Activated CD4-positive, CD25-positive, alpha-beta regulatory T cell treated with anti-CD3 and anti-CD28 coated beads, Interleukin-2, amount 50 U/mL, for 72 hours (primary cell): ENCODE measurements around the gene DAB2IP.

Experiments used
- DNase-seq: peaks from one replicate; pipeline ENCODE4 v3.0.0; 2021

The DAB2IP gene

DNA sequence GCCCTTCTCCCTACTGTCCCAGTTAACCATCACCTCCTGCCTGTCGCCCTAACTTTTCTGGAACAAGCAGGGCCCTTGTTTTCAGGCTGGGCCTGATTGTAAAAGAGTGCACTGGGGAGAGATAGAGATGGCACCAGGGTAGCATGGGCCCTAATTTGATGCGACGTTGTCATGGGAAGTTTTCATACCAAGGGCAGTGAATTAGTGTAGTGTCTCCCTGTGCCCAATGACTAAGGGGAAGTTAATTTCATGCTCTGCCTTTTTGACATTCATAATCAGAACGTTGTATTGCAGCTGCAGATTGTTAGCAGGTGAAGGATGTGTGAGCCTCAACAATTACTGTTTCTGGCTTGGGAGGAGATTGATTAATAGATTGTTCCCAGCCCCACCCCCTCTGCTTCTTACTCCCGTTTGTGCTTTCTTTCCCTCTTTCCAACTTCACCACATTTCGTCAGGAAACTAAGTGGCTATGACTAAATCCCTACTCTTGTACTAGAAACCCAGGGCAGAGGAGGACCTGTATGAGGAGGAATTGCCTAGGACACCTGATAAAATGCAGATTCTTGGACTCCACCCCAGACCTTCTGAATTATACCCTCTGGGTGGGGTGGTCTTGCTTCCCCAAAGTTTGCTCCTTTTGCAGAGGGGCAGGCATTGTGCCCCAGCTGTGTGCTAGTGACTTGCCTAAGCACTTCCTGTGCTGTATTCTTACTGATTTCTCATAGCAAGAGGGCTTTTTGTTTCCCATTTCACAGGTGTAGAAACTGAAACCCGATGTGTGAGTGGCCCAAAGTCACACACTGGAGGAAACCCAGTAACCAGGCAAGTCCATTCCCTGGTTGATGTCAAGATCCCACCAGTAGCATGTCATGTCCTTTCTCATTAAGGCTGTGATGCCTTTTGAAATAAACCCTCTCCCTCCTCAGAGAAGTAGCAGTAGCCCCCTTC, 56.3 kb downstream of the DAB2IP start:
- DNase-seq, result no peak

DNA sequence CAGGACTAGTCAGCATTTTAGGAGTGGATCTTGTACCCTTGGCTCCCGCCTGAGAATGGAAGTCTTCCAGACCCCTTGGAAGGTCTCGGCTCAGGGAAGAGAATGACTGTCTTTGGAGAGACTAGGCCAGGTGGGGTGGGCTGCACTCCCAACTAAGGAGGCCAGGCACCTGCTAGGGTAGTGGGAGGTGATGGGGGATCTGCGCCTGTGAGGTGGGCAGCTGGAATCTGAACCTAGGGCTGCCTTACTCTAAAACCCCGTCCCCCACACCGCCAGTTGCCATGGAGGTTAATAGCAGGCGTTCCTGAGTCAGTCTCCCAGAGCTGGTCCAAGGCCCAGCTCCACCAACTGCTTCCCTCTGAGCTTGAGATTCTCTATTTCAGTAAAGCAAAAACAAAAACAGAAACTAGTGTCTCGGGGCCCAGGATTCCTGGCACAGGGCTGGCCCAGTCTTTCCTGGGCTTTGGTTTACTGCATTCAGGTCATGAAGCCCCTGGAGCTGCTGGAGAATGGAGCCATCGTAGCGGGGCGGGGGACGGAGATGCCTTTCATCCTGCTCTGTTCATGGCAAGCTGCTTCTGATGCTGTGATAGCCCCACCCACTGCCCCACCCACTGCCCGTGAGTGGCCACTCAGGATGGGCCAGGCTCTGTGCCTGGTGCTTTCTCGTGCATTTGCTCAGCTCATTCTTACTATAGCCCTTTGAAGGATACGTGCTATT, 57.5 kb downstream of the DAB2IP start:
- no peak for DNase-seq

DNA sequence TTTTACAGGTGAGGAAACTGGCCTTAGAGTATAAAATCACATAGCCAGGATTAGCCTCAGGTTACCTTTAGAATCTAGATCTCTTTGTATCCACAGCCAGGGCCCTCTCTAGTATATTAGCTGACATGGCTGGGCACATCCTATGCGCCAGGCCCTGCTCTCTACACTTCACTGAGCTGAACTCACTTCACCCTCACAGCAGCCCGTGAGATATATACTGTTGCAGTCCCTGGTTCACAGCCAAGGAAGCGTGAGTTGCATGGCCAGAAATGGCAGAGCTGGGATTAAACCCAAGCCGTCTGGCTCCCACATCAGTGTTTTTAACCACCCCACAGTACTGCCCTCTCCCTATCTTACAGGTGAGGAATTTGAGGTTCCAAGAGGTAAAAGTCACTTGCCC, 58.4 kb downstream of the DAB2IP start:
- no peak for DNase-seq

DNA sequence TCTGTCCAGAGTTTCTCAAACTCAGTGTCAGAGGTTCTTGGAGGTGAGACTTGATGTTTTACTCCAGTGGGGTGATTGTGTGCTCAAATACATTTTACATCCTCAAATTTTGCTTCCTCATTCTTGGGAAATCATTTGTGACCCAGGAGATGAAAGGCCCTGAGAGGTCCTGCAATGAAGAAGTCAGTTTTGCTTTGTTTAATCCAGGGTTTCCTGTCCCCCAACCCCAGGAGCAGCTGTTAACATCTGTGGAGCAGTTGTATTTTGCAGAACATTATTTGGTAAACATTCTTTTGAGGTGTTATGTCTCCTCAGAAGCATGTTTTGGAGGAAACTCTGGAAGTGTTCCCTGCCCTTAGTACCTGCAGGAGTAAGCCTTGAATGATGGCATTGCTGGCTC, 59.8 kb downstream of the DAB2IP start:
- no peak for DNase-seq

DNA sequence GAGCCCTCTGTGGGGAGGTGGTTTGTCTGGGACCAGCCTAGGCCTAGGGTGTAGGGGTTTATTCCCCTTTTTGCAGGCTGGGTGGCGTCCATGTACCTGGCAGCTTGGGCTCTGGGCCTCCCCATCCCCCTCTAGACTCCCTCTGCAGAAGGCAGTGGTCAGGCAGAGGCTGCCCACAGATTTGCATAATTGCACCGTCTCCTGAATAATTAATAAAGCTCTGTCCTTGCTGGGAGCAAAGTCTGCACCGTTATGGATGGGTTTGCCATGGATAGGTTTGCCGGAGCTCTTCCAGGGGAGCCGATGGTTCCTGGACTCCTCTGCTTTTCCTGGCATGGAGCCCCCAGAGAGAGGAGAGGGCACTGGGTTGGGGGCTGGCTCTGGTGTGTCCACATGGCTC, 60.4 kb downstream of the DAB2IP start:
- no peak for DNase-seq

DNA sequence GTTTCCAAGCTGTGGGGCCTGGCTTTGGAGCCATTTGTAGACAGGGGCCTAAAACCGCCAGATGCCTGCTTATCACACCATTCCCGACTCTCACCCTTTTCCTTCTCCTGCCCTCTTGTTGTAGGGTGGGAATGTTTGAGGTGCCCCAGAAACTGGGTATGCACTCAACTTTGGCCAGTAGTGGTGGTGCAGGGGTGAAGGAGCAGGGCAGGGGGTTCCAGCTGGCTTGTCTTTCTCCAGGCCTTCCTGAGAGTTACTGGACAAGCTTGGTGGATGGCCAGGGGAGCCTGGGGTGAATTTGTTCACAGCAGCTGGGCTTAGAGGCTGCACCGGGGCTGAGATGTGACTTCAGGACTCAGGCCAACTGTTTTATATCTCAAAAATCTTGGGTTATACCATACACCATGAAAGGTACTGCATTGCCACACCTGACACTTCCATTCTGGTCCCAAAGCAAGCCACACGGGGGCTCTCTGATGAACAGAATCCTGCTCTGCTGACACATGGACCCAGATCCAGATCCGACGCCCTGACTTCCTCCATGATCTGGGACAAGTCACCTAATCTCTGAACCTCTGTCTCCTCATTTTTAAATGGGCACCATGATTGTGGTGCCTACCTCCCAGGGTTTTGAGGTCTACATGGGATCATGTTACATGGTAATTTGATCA, 62.1 kb downstream of the DAB2IP start:
- no peak for DNase-seq

DNA sequence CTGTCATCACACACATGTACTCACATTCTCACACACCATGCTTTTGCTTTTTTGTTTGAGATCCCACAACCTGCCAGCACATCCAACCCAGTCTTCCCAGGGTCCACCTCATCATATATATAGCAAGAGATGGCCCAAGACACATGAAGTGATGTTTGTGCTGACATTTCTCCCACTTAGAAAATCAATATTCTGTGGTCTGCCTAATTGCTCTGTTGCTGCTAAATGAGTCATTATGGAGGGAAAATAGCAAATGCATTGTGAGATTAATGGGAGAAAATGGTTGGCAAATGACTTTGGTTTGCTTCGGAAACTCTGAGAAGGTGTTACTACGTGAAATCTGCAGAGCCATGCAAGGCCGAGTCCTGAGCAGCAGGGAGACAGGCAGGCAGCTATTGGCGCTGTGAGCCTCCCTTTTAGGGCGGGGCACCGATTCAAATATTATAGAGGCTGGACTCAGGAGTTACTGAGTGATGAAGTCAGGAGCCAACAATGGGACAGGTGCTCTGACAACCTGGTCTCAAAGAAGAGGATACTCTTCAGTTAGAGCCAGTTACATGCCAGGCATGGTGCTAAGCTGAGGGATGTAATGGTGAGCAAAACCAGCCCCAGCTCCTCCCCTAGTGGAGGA, 62.8 kb downstream of the DAB2IP start:
- DNase-seq, result no peak

DNA sequence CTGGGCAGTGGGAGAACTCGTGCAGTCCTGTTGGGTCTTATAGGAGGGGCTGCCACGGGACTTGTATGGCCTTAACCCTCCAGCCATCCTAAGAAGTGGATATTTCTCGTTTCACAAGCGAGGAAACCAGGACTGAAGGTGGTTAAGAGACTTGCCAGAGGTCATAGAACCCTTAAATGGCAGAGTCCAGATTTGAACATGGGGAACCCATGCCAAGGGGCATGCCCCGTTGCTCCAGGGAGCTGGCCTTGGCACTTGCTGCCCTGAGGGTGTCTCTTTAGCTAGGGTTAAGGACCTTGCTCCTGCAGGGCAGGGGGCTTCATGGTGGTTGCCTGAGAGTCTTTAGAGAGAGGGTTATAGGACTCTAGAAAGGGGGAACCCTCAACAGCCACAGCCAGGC, 63.4 kb downstream of the DAB2IP start:
- DNase-seq, result no peak

DNA sequence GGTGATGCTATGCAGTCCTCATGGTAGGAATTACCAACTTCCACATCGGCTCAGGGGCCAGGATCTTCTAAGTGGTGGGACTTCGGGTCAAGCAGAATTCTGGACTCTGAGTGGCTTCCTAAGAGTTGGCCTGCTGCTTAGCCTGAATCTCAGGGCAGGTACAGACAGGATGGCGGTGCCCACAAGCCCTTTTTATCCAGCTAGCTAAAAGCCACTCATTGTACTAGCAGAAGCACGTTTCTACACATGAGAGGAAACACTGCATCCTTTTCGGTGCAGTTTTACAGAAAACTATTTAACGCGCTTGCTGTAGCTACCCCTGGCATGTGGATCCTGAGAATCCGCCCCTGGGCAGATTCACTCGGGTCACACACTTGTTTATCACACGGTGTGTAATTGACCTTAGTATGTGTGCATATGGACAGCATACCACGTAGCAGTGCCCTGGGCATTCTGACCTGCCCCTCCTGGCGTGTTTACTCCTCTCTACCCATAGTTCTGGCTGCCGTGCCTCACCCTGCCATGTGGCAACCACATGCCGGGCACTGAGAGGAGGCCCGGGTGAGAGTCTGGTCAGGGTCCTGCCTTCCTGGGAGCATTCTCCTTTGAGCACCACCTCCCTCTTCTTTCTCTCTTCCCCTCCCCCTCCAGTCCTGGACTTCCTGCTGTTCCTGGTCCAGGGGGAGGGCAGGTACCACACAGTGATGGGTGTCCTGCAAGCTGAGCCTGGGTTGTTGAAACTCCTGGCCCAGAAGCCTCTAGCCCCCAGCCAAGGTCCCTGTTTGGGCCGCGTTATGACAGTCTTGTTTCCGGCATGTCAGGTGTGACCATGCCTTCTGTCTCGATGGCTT, 65.9 kb downstream of the DAB2IP start:
- no peak for DNase-seq

DNA sequence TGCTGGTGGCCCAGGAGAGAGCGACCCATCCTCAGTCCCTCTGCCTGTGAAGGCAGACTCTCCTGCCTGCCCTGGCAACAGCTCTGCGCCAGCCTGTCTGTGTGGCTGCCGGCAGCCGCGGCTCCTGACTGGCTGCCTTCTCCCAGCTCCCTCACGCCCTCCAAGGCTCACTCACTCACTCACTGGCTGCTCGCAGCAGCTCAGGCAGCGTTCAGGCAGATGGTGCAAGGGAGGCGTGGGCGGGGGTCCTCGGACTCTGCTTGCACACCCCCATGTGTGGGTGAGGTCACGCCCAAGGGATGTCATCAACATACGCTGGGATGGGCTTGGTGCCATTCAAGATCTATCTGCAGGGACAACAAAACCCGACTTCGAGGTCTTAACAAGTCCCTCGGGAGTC, 66.7 kb downstream of the DAB2IP start:
- no peak for DNase-seq

DNA sequence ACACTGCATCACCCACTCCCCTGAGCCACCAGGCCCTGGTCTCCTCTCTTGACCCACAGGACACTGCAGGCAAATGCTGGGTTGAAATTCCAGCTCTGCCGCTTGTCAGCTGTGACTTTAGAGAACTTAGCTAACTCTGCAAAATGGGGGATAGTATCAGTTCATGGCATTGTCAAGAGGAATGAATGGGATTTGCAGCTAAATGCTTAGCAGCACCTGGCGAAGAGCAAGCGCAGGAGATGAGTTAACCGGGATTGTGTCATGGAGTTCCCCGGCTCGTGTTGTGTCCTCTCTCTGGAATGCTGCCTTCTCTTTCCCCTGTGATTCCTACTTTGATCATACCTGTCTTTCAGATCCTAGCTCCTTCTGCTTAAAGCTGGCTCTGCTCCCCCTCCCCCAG, 67.1 kb downstream of the DAB2IP start:
- DNase-seq, result no peak

DNA sequence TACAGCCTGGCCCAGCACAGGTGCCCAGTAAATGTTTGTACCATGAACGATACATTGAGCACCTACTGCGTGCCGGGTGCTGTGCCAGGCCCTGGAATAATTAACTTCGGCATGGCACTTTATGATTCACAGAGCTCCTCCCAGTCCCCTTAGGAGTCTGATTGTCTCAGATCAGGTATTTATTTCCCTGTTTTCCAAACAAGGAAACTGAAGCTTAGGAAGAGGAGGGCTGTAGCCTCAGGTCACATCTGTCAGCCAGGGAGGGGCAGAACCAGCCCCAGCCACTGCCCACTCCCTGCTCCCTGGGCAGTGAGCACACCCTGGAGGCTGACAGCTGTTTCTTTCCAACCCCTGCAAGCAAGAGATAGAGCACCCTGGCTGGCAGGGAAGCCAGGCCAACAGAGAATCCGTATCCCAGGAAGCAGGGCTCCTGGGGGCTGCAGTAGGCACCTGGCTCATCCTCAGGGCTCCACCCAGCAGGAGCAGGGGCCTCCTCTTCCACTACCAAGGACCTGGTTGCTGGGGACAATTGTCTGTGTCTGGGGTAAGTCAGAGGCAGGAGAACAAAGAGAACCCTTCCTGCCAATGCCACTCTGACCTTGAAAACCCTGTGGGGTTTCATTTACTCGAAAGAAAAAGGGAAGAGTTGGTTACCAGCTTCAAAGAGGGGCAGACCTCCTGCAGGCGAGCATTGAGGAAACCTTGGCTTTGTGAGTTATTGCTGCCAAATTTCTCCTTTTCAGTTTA, 69.0 kb downstream of the DAB2IP start:
- DNase-seq, result no peak

DNA sequence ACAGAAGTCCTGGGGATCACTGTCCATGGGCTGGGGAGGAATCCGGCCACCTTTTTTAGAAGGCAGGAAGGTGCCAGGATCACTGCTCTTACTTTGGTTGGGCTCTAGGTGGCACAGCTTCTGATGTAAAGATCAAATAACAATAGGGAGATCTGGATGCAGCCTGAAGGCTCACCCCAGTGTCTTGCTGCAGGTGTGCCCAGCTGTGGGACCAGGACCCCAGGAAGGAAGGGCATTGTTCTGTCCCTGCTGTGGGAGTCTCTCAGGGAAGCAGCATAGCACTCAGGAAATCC, 69.6 kb downstream of the DAB2IP start:
- no peak for DNase-seq

DNA sequence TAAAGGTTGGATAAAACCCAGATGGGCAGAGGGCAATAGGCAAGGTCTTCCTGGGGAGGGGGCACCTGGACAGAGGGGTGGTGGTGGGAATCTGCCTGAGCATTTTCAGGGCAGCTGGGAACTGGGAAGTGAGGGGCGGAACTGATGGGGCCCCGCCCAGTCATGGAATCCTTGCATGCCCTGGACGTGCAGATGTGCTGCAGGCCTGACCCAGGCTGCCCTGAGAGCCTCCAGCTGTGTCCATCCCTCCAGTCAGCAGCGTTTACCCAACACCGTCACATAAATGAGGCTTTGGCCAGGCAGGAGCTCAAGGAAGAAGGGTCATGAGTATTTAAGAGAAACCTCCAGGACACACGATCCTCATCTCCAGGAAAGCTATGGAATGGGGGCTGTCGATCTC, 70.3 kb downstream of the DAB2IP start:
- DNase-seq, result no peak

DNA sequence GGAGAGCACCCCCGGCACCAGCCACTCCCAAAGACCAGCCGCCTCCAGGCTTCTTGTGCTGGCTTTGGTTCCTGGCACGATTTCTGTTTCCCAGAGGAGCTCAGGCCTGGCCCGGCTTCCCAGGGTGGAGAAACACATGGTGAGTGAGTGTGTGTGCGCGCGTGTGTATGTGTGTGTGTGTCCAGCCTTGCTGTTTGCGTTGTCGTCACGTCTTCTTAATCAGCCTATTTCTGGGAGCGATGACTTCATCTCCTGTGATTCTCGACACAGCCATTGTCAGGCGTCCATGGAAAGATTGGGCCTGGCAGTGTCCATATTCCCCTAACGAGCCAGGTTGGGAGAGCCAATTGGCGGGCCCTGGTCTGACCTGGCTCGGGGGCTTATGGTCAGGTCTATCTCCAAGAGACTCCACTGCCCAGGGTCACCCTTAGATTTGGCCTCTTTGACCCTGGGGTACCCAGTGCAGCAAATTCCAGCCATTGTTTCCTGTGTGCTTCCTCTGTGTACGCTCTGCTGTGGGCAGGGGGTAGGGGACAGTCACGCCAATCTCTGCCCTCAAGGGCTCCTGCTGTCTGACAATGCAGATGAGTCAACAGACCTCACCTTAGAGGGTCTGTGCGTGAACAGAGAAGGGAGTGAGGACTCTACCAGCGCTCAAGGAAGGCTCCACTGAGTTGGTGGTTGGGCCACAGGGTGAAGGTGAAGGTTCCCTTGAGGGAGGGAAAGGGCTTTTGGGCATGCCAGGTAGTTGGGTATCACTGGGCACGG, 73.8 kb downstream of the DAB2IP start:
- DNase-seq, result no peak

DNA sequence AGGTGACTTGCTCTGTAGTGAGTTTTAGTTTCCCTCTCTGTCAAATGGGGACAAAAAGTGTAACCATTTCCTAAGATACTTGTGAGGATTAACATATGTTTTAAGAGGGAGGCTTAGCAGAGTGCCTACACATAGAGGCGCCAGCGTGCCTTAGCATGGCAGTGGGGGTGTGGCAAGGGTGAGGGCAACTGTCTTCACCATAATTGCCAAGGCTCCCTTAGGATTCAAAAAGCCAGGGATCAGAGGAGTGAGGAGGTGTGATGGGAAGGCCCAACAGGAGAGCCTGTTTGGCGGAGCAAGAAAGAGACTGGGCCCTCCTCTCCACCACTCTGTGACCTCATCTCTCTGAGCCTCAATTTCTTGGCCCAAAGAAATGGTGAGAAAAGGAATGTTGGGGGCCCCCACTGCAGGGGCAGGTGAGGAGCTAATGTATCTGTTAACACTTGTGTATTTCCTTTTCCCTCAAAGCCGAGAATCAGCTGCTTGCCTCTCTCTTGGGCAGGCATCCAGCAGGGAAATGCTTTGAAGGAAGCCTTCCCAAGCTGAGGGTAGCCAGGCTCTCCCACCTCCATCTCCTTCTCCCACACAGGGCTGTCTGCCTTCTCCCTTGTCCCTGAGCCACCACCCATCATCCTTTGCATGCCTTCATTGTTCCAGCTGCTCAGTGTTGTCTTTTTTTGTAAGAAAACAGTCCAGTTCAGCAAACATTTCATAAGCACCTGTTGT, 76.0 kb downstream of the DAB2IP start:
- no peak for DNase-seq

DNA sequence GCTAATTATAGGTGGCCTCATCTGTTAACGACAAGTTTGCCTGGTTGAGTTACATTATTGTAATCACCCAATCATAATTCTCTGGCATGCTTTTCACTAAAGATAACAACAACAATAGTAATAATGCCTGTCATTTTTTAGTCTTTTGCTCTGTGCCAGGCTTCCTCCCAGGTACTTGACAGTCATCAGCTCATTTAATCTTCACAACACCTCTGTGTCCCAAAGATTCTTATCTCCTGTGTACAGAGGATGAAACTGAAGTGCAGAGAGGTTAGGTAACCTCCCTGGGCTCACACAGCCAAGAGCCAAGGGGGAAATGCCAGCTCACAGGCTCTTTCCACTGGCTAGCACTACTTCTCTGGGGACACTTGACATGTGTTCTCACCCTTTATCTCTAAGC, 77.5 kb downstream of the DAB2IP start:
- no peak for DNase-seq

DNA sequence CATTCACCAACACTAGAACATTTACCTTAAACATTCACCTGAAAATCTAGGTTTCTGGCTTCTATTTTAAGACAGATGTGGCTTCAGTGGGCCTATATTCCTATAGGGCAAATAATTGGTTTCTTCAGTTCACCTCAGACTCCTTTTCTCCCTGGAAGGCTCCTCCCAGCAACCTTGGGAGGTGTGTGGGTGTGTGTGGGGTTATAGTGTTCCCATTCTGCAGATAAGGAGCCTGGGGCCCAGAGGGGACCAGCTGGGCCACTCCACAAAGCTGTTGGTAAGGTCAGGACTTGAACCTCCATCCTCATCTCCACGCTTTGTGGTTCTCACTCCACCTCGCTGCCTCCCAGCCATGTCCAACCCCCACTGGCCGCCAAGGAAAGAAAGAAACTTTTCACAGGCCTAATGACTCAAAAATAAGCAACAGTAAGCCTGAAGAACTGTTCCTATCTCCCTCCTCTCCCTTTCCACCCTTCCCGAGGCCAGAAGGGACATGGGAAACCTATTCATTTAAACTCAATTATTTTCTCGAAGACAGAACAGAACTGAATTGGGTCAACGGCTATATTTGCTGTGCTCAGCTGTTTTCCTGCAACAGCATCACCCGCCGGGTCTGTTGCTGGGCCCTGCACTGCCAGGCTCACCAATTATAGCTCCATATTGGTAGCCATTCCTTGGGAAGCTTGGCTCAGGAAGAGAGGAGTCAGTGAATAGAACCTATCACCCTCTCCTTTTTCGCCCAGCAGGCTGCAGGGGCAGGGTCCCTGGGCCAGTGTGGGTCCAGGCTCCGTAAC, 78.5 kb downstream of the DAB2IP start:
- DNase-seq, result no peak

DNA sequence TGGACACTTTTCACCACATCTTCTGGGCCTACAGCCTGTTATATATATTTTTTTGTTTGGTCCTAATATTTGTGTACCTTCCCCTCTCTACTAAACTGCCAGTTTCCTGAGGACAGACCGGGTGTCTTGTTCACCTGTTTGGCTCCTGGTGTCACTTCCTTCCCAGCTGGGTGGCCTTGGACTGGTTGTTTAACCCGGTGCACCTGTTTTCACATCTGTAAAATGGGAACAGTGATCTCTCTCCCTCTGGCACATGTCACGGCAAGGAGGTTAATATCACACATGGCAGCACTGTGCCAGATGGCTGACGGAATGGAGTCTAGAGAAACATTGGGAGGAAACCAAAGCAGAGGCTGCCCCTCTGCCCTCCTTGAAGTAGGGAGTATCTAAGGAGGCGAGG, 79.7 kb downstream of the DAB2IP start:
- DNase-seq, result no peak
